Measurements from ENCODE around the gene LYSET. TPM values are rescaled to one million over a fixed set of nuclear protein-coding genes. Genes with fewer than 3 reads are reported as not detected.

The LYSET gene
- 8.7 and 11.3 TPM in 2 replicates for total RNA-seq

GRCh38 chr14:93184391-93185348 is at the start of gene LYSET, which contains the start of gene MOAP1:
TSS of gene LYSET (plus strand) at chr14:93185317. CDS start at chr14:93185406, 89 bp downstream.
TSS of gene MOAP1 (minus strand) at chr14:93184897. CDS start at chr14:93184242, 655 bp downstream.

GRCh38 chr14:93206793-93207467 is 21.8 kb downstream of the LYSET start, which contains the start of the genes GON7 and UBR7:
TSS of gene GON7 (minus strand) at chr14:93207065. CDS start at chr14:93207037, 28 bp downstream.
TSS of gene UBR7 (plus strand) at chr14:93207256. CDS start at chr14:93207292, 36 bp downstream.

Other genes with a start within 250 kb of the LYSET start
- 58.5 and 75.2 TPM in 2 replicates for gene ITPK1, start 69.4 kb upstream of the LYSET start, total RNA-seq
- gene MOAP1, start 420 bp upstream of the LYSET start, total RNA-seq, result 13.5 and 21.2 TPM in 2 replicates
- 12.3 and 17.1 TPM in 2 replicates for gene GON7, start 21.7 kb downstream of the LYSET start, total RNA-seq
- gene UBR7, start 21.9 kb downstream of the LYSET start, total RNA-seq, result 20.5 and 26.6 TPM in 2 replicates
- 12.8 and 22.1 TPM in 2 replicates for gene BTBD7, start 147.7 kb downstream of the LYSET start, total RNA-seq
- not detected in 2 replicates for gene COX8C, start 161.9 kb downstream of the LYSET start, total RNA-seq
- gene UNC79, start 245.6 kb downstream of the LYSET start, total RNA-seq, result not detected in 2 replicates